NCI-H146 (cell line): ENCODE data around the gene SF3A2.
"Not testable (repeated sequence)": the region's sequence is repeated elsewhere in the genome, so short reads cannot be mapped to it uniquely, and the experiment has no call there.

Experiments
- DNase-seq: peaks from one replicate; lab custom pipeline; 2025; lab: John Stamatoyannopoulos, UW

SF3A2 gene, protein sequence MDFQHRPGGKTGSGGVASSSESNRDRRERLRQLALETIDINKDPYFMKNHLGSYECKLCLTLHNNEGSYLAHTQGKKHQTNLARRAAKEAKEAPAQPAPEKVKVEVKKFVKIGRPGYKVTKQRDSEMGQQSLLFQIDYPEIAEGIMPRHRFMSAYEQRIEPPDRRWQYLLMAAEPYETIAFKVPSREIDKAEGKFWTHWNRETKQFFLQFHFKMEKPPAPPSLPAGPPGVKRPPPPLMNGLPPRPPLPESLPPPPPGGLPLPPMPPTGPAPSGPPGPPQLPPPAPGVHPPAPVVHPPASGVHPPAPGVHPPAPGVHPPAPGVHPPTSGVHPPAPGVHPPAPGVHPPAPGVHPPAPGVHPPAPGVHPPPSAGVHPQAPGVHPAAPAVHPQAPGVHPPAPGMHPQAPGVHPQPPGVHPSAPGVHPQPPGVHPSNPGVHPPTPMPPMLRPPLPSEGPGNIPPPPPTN

DNA sequence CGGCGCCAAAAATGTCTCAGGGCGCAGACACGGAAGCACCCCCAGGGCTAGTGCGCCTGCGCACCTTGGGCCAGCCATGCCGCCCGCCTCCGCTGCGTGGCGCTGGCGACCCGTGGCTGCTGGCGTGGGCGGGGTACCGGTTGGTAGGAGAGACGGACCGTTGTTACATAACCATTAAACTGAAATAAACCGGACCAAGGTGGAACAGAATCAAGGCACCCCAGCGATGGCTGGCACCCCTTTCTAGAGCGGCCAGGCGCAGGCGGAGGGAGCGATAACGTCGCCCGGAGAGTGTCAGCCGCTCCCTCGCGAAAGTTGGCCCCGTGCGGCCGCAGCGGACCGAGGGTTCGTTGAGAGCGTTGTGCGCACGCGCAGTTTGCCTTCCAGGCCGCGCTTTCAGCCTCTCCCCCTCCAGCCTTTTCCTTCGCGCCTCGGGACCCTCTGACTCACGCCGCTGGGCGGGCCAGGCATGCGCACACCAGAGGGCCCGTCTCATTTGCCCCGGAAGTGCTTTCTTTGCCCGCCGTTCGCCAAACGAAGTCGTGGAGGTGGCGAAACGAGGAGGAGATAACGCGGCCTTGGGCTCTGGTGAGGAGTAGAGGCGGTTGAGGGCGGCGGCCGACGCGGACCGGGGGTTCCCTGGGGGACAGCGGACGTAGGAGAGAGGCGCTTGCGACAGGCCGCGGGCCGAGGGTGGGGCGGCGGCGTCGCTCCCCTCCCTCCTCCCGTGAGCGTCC, at the start of gene SF3A2, which contains the start of gene PLEKHJ1:
Gene SF3A2, plus strand, starts transcription at position 511 of the 737 bp plus-strand sequence. CDS start 6,595 bp downstream, outside the sequence.
Gene PLEKHJ1, minus strand, starts transcription at position 16 of the 737 bp plus-strand sequence. CDS start 81 bp downstream, outside the sequence.
- peak; percentile 93 for DNase-seq

DNA sequence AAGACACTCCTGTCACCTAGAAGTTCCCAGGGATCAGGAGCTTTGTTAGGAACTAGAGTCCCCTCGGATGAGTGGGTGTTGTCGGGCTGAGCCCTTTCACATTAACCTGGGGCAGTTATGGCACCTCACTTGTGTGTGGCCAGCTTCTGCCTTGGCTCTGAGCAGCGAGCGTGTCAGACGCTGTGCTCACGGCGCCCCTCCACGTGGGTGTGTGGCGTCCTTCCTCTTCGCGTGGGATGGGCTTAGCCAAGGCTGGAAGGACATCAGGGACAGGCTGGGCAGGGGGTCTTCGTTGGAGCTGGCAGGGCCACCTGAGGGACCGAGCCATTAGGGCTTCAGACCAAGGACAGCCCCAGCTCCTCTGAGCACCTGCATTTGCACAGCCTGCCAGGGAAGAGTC, 49.5 kb upstream of the SF3A2 start:
- no peak for DNase-seq

DNA sequence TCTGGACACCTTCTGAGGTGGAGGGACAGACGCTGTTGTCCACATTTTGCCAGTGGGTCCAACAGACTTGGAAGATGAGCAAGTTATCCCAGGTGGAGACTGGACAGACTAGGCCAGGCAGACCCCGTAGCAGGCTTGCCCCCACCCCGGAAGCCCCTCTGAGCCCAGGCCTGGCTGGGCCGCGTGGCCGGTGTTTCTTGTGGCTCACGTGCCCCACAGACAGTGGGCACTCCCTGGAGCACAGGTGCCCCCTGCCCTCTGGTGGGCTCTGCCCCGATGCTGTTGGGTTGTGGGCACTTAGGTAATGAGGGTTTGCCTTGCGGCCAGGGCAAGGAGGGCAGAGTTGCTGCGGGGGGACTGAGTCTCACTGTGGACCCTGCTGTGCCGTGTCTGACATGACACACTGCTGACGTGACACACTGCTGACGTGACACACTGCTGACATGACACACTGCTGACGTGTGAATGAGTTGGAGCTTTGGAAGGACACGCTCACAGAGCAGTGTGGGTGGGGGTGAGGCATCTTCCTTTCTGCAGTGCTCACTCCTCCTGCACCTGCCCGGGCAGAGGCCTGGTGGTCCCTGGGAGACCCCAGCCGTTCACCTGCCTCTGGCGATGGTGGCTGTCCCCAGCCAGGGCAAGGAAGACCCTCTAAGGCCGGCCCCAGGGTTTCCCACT, 47.8 kb upstream of the SF3A2 start:
- no peak for DNase-seq

DNA sequence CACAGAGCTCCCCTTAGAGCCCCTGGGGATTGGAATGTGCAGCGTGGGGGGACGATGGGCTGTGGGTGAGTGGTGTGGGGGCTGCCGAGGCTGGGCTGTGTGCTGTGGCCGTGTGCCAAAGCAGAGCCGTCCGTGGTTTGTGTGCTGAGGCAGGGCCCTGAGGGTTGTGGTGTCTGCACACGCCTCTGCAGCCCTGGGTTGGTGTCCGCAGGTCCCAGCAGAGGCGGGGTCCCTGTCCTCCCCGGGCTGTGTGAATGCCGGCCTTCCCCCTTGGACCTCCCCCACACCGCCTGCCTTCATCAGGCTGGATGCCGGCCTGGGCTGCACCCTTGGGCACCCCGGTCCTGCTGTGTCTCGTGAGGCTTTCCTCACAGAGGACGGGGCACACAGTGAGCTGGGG, 46.7 kb upstream of the SF3A2 start:
- DNase-seq: no peak

DNA sequence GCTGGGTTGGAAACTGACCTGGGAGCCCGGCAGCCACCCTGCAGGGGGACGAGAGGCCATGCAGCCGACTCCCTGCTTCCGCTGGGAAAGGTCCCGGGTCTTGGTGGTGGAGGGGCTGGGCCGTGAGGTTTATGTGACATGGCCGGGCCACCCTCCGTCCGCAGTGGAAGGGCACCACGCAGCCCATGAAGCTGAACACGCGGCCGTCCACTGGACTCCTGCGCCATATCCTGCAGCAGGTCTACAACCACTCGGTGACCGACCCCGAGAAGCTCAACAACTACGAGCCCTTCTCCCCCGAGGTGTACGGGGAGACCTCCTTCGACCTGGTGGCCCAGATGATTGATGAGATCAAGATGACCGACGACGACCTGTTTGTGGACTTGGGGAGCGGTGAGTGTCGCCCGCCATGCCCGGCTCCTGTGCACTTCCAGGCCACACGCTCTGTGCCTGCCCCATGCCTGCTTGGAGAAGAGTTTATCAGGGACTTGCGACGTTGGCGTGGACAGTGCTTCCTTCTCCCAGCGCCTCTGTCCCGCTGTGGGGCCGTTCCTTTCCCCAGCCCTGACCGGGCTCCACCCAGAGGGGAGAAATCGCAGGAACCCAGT, 45.7 kb upstream of the SF3A2 start:
- no peak for DNase-seq

DNA sequence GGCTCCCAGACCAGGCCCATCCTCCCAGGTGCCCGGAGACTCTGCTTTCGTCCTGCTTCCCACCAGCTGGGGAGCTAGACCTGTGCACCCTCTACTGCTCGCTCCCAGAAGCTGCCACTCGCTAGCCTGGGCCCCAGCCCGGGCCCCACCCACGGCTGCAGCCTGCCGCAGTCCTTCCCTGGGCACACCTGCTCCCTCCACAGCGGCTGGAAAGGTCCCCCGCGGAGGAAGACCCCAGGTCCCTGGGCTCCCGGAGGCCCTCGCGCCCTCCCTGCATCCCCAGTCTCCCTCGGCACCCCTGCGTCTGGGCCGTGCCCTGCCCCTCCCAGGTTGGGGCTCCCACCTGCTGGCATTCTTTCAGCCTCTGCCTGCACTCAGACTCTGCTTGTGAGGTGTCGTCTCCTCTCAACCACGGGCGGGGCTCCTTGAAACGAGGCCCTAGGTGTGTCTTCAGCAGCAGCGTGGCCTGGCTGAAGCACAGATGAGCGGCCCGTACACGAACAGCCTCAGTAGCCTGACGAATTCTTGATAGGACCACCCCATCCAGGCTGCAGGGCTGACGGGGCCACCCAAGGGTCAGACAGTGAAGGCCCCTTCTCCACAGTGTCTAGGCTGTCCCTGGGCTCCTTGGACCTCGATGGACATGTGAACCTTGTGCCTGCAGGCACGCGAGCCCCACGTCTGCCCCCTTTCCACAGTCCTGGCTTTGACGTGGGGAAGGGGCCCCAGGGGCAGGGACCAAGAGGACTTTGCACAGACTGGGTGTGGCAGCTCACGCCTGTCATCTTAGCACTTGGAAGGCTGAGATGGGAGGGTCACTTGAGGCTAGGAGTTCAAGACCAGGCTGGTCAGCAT, 44.9 kb upstream of the SF3A2 start:
- DNase-seq: no peak

DNA sequence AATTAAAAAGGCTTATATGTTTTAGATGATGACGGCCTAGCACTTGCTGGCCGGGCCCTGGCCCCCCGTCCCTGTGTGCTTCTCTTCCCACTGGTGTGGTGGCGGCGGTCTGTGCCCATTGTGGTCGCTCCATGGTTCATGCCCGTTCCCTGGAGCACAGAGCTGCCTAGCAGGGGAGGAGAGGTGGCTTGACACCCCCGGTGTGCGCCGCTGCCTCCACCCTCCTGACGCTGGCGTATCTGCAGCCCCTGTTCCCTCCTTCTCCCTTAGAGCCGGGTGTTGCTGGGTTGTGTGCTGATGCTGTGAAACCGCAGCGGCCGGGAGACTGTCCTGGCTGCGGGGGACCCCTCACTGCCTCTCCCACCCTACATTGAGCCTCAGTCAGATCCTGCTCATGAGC, 43.8 kb upstream of the SF3A2 start:
- DNase-seq: no peak

DNA sequence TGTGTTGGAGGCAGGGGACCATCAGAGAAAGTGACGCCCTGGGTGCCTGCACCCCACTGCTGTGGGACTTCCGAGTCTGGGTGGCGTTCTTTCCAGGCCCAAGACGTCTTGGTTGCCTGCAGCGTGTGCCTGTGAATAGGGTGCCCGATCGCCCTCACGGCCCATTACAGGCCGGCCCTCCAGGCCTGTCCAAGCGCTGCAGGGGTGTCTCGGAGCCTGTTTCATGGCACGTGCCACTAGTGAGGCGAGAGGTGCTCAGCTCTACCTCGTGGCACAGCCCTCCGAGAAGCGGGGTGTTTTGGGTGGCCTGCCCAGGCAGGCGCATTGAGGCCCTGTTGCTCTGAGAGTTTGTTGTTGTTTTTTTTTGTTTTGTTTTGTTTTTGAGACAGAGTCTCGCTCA, 42.8 kb upstream of the SF3A2 start:
- DNase-seq: no peak

DNA sequence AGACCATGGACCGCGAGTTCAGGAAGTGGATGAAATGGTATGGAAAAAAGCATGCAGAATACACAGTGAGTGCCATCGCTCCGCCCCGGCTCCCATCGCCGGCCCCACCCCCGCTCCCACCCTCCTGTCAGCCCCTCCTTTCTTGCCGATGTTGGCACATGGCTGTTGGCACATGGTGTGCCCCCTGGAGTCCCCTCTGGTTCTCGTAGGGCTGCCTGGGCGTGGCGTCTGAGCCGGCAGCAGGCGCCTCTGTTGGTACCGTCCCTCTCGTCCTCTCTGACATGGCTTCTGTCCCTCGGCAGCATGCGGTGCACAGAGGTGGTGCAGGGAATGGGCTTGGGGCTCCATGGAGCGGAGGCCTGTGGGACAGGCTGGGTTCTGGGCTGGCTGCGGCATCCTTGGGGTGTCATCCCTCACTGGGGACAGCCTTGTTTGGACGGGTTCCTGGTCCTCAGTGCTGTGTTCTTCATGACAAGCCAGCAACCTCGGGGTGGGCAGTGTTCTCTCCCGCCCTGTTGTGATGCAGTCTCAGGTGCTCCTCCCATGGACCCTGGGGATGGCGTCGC, 42.0 kb upstream of the SF3A2 start:
- DNase-seq: no peak

DNA sequence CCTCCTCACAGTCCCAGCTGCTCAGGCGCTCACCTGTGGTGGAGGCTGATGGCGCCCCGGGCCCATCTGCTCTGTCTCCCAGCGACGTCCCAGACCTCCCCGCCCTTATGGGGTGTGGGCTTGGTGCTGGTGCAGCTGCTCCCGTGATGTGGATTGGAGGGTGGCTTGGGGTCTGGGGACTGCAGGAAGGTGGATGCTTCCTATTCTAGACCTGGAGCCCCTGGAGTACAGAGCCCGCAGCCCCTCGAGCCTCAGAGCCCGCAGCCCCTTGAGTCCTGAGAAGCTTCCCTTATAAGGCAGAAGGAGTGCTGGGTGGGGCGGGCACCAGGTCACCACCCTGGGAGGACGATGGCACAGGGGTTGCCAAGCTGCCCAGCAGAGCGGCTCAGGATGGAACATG, 41.3 kb upstream of the SF3A2 start:
- no peak for DNase-seq

DNA sequence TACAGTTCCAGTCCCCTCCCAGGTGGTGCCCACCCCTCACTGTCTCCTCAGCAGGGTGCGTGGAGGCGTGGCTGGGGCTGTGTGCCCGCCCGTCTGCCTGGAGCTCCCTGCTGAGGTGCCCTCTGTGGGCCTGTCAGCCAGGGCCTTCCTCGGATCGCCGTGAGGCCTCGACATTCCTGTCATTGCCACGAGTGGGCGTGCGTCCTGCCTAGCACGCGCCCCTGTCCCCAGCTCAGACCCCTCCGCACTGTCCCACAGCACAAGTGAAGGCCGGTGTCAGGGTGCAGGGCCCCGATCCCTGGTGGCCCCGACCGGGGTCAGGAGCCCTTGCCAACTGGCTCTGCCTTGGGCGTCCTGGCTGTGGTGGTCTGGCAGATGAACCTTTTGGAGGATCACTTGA, 40.7 kb upstream of the SF3A2 start:
- no peak for DNase-seq

DNA sequence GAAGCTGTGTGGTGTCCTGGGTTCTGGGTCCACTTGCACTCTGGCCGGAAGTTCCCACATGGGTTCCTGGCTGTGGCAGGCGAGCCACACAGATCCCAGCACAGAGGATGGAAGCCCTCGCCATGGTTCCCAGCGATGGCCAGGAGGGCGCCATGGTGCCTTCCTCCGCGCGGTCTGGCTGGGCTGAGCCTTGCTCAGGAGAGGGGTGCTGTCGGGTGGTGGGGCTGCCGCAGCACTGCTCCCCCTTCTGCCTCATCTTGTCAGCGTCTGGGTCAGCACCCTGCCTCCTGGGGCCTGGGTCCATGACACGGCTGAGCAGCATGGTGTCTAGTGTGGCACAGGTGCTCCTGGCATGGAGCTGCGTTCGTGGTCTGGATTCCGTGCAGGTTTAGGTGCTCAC, 39.4 kb upstream of the SF3A2 start:
- no peak for DNase-seq

DNA sequence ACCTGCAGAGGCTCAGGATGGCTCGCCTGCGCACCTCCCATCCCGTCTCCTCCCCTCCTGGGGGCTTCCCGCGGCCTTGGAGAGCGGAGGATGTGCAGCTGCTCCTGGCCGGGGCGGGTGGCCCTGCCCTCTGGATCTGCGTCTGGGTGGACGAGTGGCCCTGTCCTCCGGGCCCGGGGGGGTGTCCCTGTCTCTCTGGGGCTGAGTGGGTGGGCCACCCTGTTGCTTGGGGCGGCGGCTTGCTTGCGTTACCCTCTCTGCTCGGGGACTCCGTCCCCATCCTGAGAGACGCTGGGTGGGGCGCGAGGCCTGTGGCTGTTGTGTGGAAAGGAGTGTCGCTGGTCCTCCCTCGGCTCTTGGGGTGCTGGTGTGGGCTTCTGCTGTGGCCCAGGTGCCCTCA, 38.3 kb upstream of the SF3A2 start:
- no peak for DNase-seq

DNA sequence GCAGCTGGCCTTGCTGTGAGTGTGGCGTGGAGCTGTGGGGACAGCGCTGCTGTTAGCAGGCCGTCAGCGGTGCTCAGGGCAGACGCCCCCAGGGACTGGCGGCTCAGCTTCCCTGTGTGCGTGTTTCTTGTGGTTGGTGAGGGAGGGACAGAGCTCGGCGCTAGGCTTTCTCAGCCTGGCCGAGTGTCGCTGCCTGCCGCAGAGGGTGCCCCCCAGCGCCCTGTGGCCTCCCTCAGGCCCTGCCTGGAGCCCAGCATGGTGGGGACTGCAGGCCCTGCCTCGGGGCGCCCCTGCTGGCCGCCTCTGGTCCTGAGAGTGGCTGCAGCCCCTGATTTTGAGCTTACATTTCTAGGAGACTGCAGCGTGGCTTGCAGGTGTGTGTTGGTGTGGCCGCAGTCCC, 37.4 kb upstream of the SF3A2 start:
- no peak for DNase-seq

DNA sequence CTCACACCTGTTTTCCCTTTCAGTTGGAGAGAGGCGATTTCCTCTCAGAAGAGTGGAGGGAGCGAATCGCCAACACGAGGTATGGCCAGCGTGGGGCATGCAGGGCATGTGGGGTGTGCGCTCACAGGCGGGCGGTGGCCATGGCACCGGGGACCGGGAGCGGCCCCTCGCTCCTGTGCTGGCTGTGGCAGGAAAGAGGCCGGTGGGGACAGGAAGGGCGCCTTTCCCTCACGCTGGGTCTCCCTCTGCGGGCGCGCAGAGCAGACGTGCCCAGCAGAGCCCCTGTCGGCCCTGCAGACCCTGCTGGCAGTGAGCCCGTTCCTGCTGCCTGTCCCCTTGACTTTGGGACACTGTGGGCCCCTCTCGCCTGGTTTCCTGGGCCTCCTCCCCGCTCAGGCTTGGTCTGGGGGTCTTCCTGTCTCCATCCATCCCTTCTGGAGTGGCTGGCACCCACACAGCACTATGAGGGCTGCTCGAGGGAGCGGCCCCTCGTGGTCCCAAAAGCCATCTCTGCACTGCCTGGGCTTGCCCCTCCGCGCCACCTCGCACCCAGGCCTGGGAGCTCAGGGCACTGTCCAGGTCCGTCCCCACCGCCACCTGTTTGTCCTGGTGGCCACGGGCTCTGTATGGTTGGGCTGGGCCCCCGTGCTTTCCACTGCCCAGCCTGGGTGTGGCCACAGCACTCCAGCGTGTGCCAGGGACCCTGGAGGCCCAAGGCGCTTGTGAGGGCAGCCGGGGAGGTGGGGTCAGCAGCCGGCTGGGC, 36.6 kb upstream of the SF3A2 start:
- DNase-seq: no peak

DNA sequence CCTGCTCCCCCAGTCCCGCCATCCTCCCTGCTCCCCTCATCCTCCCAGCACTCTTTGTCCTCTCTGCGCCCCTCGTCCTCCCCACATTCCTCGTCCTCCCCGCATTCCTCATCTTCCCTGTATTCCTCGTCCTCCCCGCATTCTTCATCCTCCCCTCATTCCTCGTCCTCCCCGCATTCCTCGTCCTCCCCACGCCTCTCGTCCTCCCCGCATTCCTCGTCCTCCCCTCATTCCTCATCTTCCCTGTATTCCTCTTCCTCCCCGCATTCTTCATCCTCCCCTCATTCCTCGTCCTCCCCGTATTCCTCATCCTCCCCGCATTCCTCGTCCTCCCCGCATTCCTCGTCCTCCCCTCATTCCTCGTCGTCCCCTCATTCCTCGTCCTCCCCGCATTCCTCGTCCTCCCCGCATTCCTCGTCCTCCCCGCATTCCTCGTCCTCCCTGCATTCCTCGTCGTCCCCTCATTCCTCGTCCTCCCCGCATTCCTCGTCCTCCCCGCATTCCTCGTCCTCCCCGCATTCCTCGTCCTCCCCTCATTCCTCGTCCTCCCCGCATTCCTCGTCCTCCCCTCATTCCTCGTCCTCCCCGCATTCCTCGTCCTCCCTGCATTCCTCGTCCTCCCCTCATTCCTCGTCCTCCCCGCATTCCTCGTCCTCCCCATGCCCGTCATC, 35.9 kb upstream of the SF3A2 start:
- not testable (repeated sequence) for DNase-seq

DNA sequence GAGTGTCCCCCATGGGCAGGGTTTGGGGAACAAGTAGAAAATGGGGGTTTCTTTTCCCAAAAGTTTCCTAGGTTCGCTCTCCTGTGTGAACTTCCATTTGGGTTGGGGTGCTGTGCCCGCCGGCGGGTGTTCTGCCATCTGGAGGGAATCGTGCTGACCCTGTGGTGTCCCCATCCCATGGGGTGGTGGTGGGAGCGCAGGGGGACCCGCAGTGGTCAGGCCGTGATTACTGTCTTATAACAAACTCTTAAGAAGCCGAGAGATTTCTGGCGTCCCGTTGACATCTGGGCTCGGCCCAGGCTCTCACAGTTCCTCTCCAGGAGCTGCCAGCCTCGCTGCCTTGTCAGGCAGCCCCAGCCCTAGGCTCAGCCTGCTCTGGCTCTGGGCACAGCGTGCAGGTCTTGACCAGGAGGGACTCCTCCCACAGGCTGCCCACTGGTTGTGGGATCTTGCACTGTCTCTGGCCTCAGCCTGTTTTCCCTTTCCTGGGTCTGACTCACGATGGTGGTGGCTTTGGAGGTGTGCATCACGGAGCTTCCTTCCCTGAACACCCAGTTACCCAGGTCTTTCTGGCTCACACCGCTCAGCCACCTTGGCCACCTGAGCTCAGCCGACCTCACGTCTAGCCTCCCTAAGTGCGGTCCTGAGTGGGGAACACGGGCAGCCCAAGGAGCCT, 35.0 kb upstream of the SF3A2 start:
- DNase-seq: no peak

DNA sequence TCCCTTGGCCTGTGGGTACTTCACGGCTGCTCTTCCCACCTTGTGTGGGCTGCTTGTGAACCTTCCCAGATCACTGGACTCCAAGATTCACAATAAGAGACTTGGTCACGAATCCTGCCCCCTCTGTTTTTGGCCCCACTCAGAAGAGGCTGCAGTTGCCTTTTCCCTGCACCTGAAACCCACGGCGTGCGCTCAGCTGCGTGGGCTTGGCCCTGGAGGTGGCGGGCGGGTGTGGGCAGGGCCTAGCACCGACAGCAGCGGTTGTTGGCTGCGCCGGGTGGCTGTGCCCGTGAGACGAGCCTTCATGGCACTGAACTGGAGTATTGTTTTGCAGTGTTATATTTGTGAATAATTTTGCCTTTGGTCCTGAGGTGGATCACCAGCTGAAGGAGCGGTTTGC, 34.3 kb upstream of the SF3A2 start:
- no peak for DNase-seq

DNA sequence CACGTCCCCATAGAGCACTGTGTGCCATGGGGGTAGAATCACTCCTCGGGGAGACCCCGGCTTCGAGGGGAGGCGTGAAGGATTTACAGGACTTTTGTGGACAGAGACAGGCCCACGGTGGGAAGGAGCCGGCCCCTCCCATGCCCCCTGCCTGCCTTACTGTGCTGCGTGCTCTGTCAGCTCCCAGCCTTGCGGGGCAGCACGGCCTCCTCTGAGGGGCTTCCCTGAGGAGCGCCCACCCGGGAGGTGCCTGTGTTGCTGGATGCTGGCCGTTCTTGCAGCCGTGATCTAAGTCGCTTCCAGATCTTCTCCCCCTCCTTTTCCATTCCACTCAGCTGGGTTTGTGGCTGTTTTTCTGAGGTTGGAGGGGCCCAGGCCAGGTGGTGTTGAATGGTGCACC, 29.6 kb upstream of the SF3A2 start:
- no peak for DNase-seq
